IMR-90 (cell line): ENCODE data around the gene ABHD2. TPM values are rescaled to one million over a fixed set of nuclear protein-coding genes. Genes with fewer than 3 reads are reported as not detected.
A peak's percentile ranks its signal among the peaks of the same experiment; 100 is the strongest.

Experiments
- ATAC-seq: fragments of 200-7000 bp; cut with Tn5 transposase; 2 replicates; pipeline ENCODE4 v1.9.1; 2020; ENCODE audit warnings: low read depth, mild to moderate bottlenecking, moderate library complexity
- BruUV-seq: library from RNA; stranded (reverse); fragments of 400-500 nt; replicated peaks from 2 replicates; lab custom pipeline; 2021; lab: Mats Ljungman, UMichigan
- CTCF ChIA-PET: fragments of 300-600 bp; formaldehyde crosslinking; extraction: SDS; loops from one replicate; lab custom pipeline; 2021; ENCODE audit warnings: antibody characterized with exemption; lab: Yijun Ruan, JAX
- POLR2A ChIA-PET: fragments of 300-600 bp; sonication (Branson Sonifier 250); formaldehyde crosslinking; loops from one replicate; lab custom pipeline; 2022; ENCODE audit warnings: antibody characterized with exemption; ENCODE audit not compliant: unreplicated experiment; lab: Charles Lee
- DNase-seq: peaks from one replicate; pipeline ENCODE4 v3.0.0; 2013
- H2AFZ ChIP-seq: replicated peaks from 2 replicates; pipeline ENCODE3; 2013; ENCODE audit warnings: low read length, mild to moderate bottlenecking; ENCODE audit not compliant: poor library complexity
- H2AK5ac ChIP-seq: 2 replicates; pipeline ENCODE4 v1.6.1; 2013; ENCODE audit warnings: low read depth, low read length, inconsistent platforms
- H2AK9ac ChIP-seq: replicated peaks from 2 replicates; pipeline ENCODE3; 2013; ENCODE audit warnings: mild to moderate bottlenecking, low read depth, low read length, moderate library complexity; ENCODE audit not compliant: poor library complexity
- H2BK120ac ChIP-seq: 2 replicates; pipeline ENCODE4 v1.6.1; 2013; ENCODE audit warnings: low read depth, low read length, inconsistent platforms
- H2BK15ac ChIP-seq: 3 replicates; pipeline ENCODE4 v1.6.1; 2013; ENCODE audit warnings: low read depth, low read length, inconsistent platforms
- H2BK20ac ChIP-seq: 2 replicates; pipeline ENCODE4 v1.6.1; 2013; ENCODE audit warnings: low read depth, mild to moderate bottlenecking, inconsistent platforms, low read length, moderate library complexity
- H2BK5ac ChIP-seq: 2 replicates; pipeline ENCODE4 v1.6.1; 2013; ENCODE audit warnings: mild to moderate bottlenecking, low read depth, low read length, inconsistent platforms; ENCODE audit not compliant: poor library complexity, severe bottlenecking
- H3K14ac ChIP-seq: replicated peaks from 2 replicates; pipeline ENCODE4 v1.6.1; 2013; ENCODE audit warnings: low read depth, low read length, inconsistent platforms
- H3K18ac ChIP-seq: 2 replicates; pipeline ENCODE4 v1.6.1; 2013; ENCODE audit warnings: low read depth, low read length, control low read depth
- H3K23ac ChIP-seq: 2 replicates; pipeline ENCODE4 v1.6.1; 2013; ENCODE audit warnings: low read depth, low read length, inconsistent platforms
- H3K27ac ChIP-seq: 2 replicates; pipeline ENCODE4 v1.5.1; 2013; ENCODE audit warnings: mild to moderate bottlenecking, control low read depth, low read length; ENCODE audit not compliant: insufficient read depth
- H3K27me3 ChIP-seq: 2 replicates; pipeline ENCODE4 v1.6.1; 2013; ENCODE audit warnings: low read length; ENCODE audit not compliant: control insufficient read depth, insufficient read depth
- H3K36me3 ChIP-seq: 2 replicates; pipeline ENCODE4 v1.6.1; 2013; ENCODE audit warnings: low read length, mixed read lengths; ENCODE audit not compliant: control insufficient read depth, insufficient read depth
- H3K4ac ChIP-seq: 2 replicates; pipeline ENCODE4 v1.6.1; 2013; ENCODE audit warnings: low read depth, low read length, inconsistent platforms
- H3K4me1 ChIP-seq: 2 replicates; pipeline ENCODE4 v1.6.1; 2013; ENCODE audit warnings: low read length, mixed read lengths; ENCODE audit not compliant: control insufficient read depth, insufficient read depth
- H3K4me2 ChIP-seq: 2 replicates; pipeline ENCODE4 v1.6.1; 2013; ENCODE audit warnings: low read depth, mild to moderate bottlenecking, control low read depth, low read length, moderate library complexity
- H3K4me3 ChIP-seq: 2 replicates; pipeline ENCODE4 v1.5.1; 2013; ENCODE audit warnings: low read depth, mild to moderate bottlenecking, control low read depth, low read length, moderate library complexity; ENCODE audit not compliant: insufficient read depth
- H3K56ac ChIP-seq: 2 replicates; pipeline ENCODE4 v1.6.1; 2013; ENCODE audit warnings: low read length, inconsistent platforms; ENCODE audit not compliant: insufficient read depth; ENCODE audit errors: extremely low read depth
- H3K79me1 ChIP-seq, 2 experiments: 2 replicates each; pipeline ENCODE4 v1.6.1; 2013; ENCODE audit warnings: low read length in 2 of 2, inconsistent platforms in 1 of 2, low read depth in 1 of 2
- H3K9ac ChIP-seq: 2 replicates; pipeline ENCODE4 v1.6.1; 2013; ENCODE audit warnings: low read depth, low read length, control low read depth
- H3K9me1 ChIP-seq: 2 replicates; pipeline ENCODE4 v1.6.1; 2013; ENCODE audit warnings: low read length, inconsistent platforms; ENCODE audit not compliant: insufficient read depth
- H3K9me3 ChIP-seq: 2 replicates; pipeline ENCODE4 v1.6.1; 2013; ENCODE audit warnings: low read length; ENCODE audit not compliant: control insufficient read depth, insufficient read depth
- H4K20me1 ChIP-seq: 2 replicates; pipeline ENCODE4 v1.6.1; 2013; ENCODE audit warnings: low read length, inconsistent platforms; ENCODE audit not compliant: insufficient read depth
- H4K5ac ChIP-seq: 2 replicates; pipeline ENCODE4 v1.6.1; 2013; ENCODE audit warnings: mild to moderate bottlenecking, low read depth, low read length, control low read depth
- H4K8ac ChIP-seq, 2 experiments: 2 replicates each; pipeline ENCODE4 v1.6.1; 2013; ENCODE audit warnings: low read depth in 2 of 2, low read length in 2 of 2, control low read depth in 1 of 2, inconsistent platforms in 1 of 2
- H4K91ac ChIP-seq: 2 replicates; pipeline ENCODE4 v1.6.1; 2013; ENCODE audit warnings: low read depth, low read length, inconsistent platforms; ENCODE audit not compliant: insufficient read depth
- ELK1 ChIP-seq: fragments of 150-350 bp; IDR thresholded peaks from 2 replicates; pipeline ENCODE4 v1.6.1; 2016; ENCODE audit warnings: low read depth, mild to moderate bottlenecking, low read length, moderate library complexity, borderline replicate concordance
- MAFK ChIP-seq: IDR thresholded peaks from 2 replicates; pipeline ENCODE4 v1.6.1; 2012; ENCODE audit warnings: low read depth, low read length, improper control_type of control experiment
- POLR2A ChIP-seq: IDR thresholded peaks from 2 replicates; pipeline ENCODE4 v1.6.1; 2012; ENCODE audit warnings: mild to moderate bottlenecking, low read depth, low read length
- RAD21 ChIP-seq: IDR thresholded peaks from 2 replicates; pipeline ENCODE4 v1.6.1; 2012; ENCODE audit warnings: low read length, improper control_type of control experiment
- WGBS, 2 experiments: methylation state at CpG; one replicate each; pipeline versions ENCODE4 v1.1.5 to v1.1.7; 2013; ENCODE audit warnings: missing lambda C conversion rate in 2 of 2; ENCODE audit not compliant: insufficient read length in 1 of 2; ENCODE audit errors: extremely low coverage in 2 of 2; 5-methylcytosine and 5-hydroxymethylcytosine counted together
- dilution Hi-C: fragments of 300-500 bp; cut with HindIII; formaldehyde crosslinking; loops from one replicate; pipeline ENCODE4 v1.14.3; 2018; ENCODE audit warnings: low sequenced_read_pairs; ENCODE audit not compliant: unreplicated experiment
- in situ Hi-C: fragments of 300-500 bp; cut with MboI; formaldehyde crosslinking; loops from 3 replicates; pipeline ENCODE4 v1.14.3; 2019; ENCODE audit warnings: low sequenced_read_pairs, inconsistent platforms, mixed read lengths
- intact Hi-C: fragments of 100-400 bp; cut with micrococcal nuclease; formaldehyde crosslinking; loops from 2 replicates; pipeline ENCODE4 v1.10.0; 2022
- polyA plus RNA-seq, 3 experiments: library from polyadenylated mRNA; depleted of rRNA; stranded (reverse); fragments of >200 nt; gene quantifications; 2 replicates each; pipeline ENCODE4 v1.2.3, GENCODE V29; 2012; ENCODE audit warnings: low replicate concordance in 1 of 3
- total RNA-seq: library from RNA; depleted of rRNA; stranded (reverse); fragments of >200 nt; gene quantifications from 2 replicates; pipeline ENCODE4 v1.2.3, GENCODE V29; 2012
- TF ChIP-seq, protein P1 (sequence below): conservative IDR thresholded peaks from 2 replicates; pipeline ENCODE4 v1.5.1; 2012; ENCODE audit warnings: mild to moderate bottlenecking, low read depth, low read length, improper control_type of control experiment

Gene ABHD2
- total and polyA plus RNA-seq, 2 of the 4 experiments (the other 2 are of a cell fraction) = 31.2 to 62.9 TPM

GRCh38 chr15:89106200-89106599 is 17.9 kb downstream of the ABHD2 start:
- peaks cover 63 to 69% of the 10 kb centered on the region in 2 experiments for H3K79me1 ChIP-seq
- H3K4me3 ChIP-seq = no peak overlapping the region
- peak overlapping the region; percentile 88 for H4K5ac ChIP-seq
- 88% methylated on average over 6 of the region's 11 CpGs; no CpG with 5 or more reads in 1 of the 2 experiments for WGBS, 2 experiments
- H2AFZ ChIP-seq = no peak overlapping the region
- peaks cover 3% of the 10 kb centered on the region; the same call in 1 of the 2 replicates for H4K20me1 ChIP-seq
- H2AK5ac ChIP-seq = peak overlapping the region; percentile 80
- no peak for DNase-seq
- peak overlapping the region; percentile 96 for H4K91ac ChIP-seq
- peak overlapping the region; percentile 97 for H3K27ac ChIP-seq
- no peaks in the 10 kb centered on the region for H3K27me3 ChIP-seq
- in situ Hi-C loops (no loop called here), dilution Hi-C loops (no loop called here), intact Hi-C loops (loop anchor here (5.0 kb wide), 1 partner anchor 36 kb away; no protein-coding TSS in a partner anchor)
- no peak overlapping the region for H3K4me2 ChIP-seq
- no peak for TF ChIP-seq POLR2A
- no peak for TF ChIP-seq ELK1
- no peak for TF ChIP-seq RAD21
- no peak for TF ChIP-seq MAFK
- TF ChIP-seq, protein P1, sequence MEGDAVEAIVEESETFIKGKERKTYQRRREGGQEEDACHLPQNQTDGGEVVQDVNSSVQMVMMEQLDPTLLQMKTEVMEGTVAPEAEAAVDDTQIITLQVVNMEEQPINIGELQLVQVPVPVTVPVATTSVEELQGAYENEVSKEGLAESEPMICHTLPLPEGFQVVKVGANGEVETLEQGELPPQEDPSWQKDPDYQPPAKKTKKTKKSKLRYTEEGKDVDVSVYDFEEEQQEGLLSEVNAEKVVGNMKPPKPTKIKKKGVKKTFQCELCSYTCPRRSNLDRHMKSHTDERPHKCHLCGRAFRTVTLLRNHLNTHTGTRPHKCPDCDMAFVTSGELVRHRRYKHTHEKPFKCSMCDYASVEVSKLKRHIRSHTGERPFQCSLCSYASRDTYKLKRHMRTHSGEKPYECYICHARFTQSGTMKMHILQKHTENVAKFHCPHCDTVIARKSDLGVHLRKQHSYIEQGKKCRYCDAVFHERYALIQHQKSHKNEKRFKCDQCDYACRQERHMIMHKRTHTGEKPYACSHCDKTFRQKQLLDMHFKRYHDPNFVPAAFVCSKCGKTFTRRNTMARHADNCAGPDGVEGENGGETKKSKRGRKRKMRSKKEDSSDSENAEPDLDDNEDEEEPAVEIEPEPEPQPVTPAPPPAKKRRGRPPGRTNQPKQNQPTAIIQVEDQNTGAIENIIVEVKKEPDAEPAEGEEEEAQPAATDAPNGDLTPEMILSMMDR = no peak
- peak overlapping the region; percentile 94 for H2BK5ac ChIP-seq
- peak overlapping the region; percentile 98 for H2BK120ac ChIP-seq
- H3K4me1 ChIP-seq = peaks cover 42% of the 10 kb centered on the region
- H4K8ac ChIP-seq = peak overlapping the region in 1 of 2 experiments; percentile 81; a peak in 2 of 4 replicates
- peaks cover 8% of the 10 kb centered on the region for H3K36me3 ChIP-seq
- H3K14ac ChIP-seq = peak overlapping the region; percentile 90
- no peaks in the 10 kb centered on the region for H3K9me3 ChIP-seq
- no peak overlapping the region for H3K56ac ChIP-seq
- CTCF ChIA-PET = no interaction called here
- H3K4ac ChIP-seq = peak overlapping the region; percentile 93
- H2BK20ac ChIP-seq = peak overlapping the region; percentile 60
- H3K18ac ChIP-seq = peak overlapping the region; percentile 80
- peak overlapping the region; percentile 63; the same call in 1 of the 2 replicates for H3K23ac ChIP-seq
- POLR2A ChIA-PET = no interaction called here
- no TSS peak for BruUV-seq
- H3K9ac ChIP-seq = no peak overlapping the region
- peak overlapping the region; percentile 95; the same call in 2 of the 3 replicates for H2BK15ac ChIP-seq
- peaks cover 38% of the 10 kb centered on the region for H3K9me1 ChIP-seq
- H2AK9ac ChIP-seq = peak overlapping the region; percentile 53
- ATAC-seq = no peak
